HEK293 (cell line): ENCODE results near the gene STT3A.

Experiments used
- CTCF ChIA-PET: fragments of 350-600 bp; formaldehyde crosslinking; extraction: SDS; loops from one replicate; lab custom pipeline; 2021; ENCODE audit warnings: antibody characterized with exemption; lab: Yijun Ruan, JAX
- POLR2A ChIA-PET: fragments of 300-600 bp; formaldehyde crosslinking; extraction: SDS; loops from one replicate; lab custom pipeline; 2020; ENCODE audit warnings: antibody characterized with exemption, inconsistent platforms; lab: Yijun Ruan, JAX
- H3K27ac ChIP-seq: fragments of 200-500 bp; sonication (Bioruptor generic); 2 replicates; pipeline ENCODE4 v1.5.1; 2014; ENCODE audit warnings: low read depth, low read length, control low read depth, inconsistent platforms; ENCODE audit errors: extremely low read depth
- H3K36me3 ChIP-seq, 2 experiments: fragments of 200-500 bp in 1 of 2; sonication (Bioruptor generic) in 1 of 2; 1 replicate in 1 of 2; 2 replicates in 1 of 2; pipeline ENCODE4 v1.5.1; 2014 to 2017; ENCODE audit warnings: inconsistent platforms in 2 of 2, low read length in 2 of 2; ENCODE audit not compliant: control insufficient read depth in 2 of 2, insufficient read depth in 1 of 2
- H3K4me1 ChIP-seq: fragments of 200-500 bp; sonication (Bioruptor generic); 2 replicates; pipeline ENCODE4 v1.5.1; 2014; ENCODE audit warnings: mild to moderate bottlenecking, low read length, inconsistent platforms; ENCODE audit not compliant: control insufficient read depth, insufficient read depth
- H3K4me3 ChIP-seq: 2 replicates; pipeline ENCODE4 v1.5.1; 2011; ENCODE audit warnings: low read depth, mild to moderate bottlenecking, control low read depth, low read length, moderate library complexity
- H3K9me3 ChIP-seq: fragments of 200-500 bp; sonication (Bioruptor generic); 2 replicates; pipeline ENCODE4 v1.5.1; 2014; ENCODE audit warnings: low read depth, low read length, inconsistent platforms; ENCODE audit not compliant: control insufficient read depth, insufficient read depth
- GLIS2 ChIP-seq: fragments of 450-650 bp; formaldehyde crosslinking; IDR thresholded peaks from 2 replicates; pipeline ENCODE4 v1.5.1; 2016; ENCODE audit warnings: missing biosample characterization, missing genetic modification characterization
- KLF16 ChIP-seq: fragments of 450-650 bp; formaldehyde crosslinking; IDR thresholded peaks from 2 replicates; pipeline ENCODE4 v1.5.1; 2017; ENCODE audit warnings: missing biosample characterization, missing genetic modification characterization
- SALL2 ChIP-seq: fragments of 450-650 bp; formaldehyde crosslinking; IDR thresholded peaks from 2 replicates; pipeline ENCODE4 v1.5.0; 2017; ENCODE audit warnings: missing biosample characterization, mild to moderate bottlenecking, missing genetic modification characterization, borderline replicate concordance
- SETDB1 ChIP-seq: IDR thresholded peaks from one replicate; pipeline ENCODE4 v1.6.1; 2017; ENCODE audit warnings: mild to moderate bottlenecking, low read length, moderate library complexity, mixed read lengths; ENCODE audit not compliant: insufficient read length
- SP2 ChIP-seq: fragments of 450-650 bp; formaldehyde crosslinking; IDR thresholded peaks from 2 replicates; pipeline ENCODE4 v1.5.1; 2016; ENCODE audit warnings: missing biosample characterization, missing genetic modification characterization
- SP7 ChIP-seq: fragments of 450-650 bp; formaldehyde crosslinking; IDR thresholded peaks from 2 replicates; pipeline ENCODE4 v1.5.1; 2016; ENCODE audit warnings: missing biosample characterization, missing genetic modification characterization
- YY1 ChIP-seq: fragments of 450-650 bp; formaldehyde crosslinking; IDR thresholded peaks from 2 replicates; pipeline ENCODE4 v1.5.1; 2018; ENCODE audit warnings: missing biosample characterization, missing genetic modification characterization
- ZBTB7A ChIP-seq: fragments of 450-650 bp; formaldehyde crosslinking; IDR thresholded peaks from 2 replicates; pipeline ENCODE4 v1.5.1; 2016; ENCODE audit warnings: low read depth, missing biosample characterization, missing genetic modification characterization
- ZEB2 ChIP-seq: fragments of 450-650 bp; formaldehyde crosslinking; IDR thresholded peaks from 2 replicates; pipeline ENCODE4 v1.5.1; 2016; ENCODE audit warnings: missing biosample characterization, missing genetic modification characterization
- ZFHX2 ChIP-seq: fragments of 450-650 bp; formaldehyde crosslinking; conservative IDR thresholded peaks from 2 replicates; pipeline ENCODE4 v1.5.1; 2016; ENCODE audit warnings: missing biosample characterization, missing genetic modification characterization
- ZFP3 ChIP-seq: fragments of 450-650 bp; formaldehyde crosslinking; IDR thresholded peaks from 2 replicates; pipeline ENCODE4 v1.5.1; 2016; ENCODE audit warnings: low read depth, missing biosample characterization, missing genetic modification characterization
- ZNF146 ChIP-seq: fragments of 450-650 bp; formaldehyde crosslinking; IDR thresholded peaks from 2 replicates; pipeline ENCODE4 v1.5.1; 2016; ENCODE audit warnings: missing biosample characterization, missing genetic modification characterization
- ZNF202 ChIP-seq: fragments of 450-650 bp; formaldehyde crosslinking; IDR thresholded peaks from 2 replicates; pipeline ENCODE4 v1.5.1; 2016; ENCODE audit warnings: missing biosample characterization, missing genetic modification characterization, borderline replicate concordance
- ZNF280D ChIP-seq: fragments of 450-650 bp; formaldehyde crosslinking; IDR thresholded peaks from 2 replicates; pipeline ENCODE4 v1.5.1; 2016; ENCODE audit warnings: missing biosample characterization, missing genetic modification characterization
- ZNF426 ChIP-seq: fragments of 450-650 bp; formaldehyde crosslinking; IDR thresholded peaks from 2 replicates; pipeline ENCODE4 v1.5.1; 2017; ENCODE audit warnings: missing biosample characterization, missing genetic modification characterization, mild to moderate bottlenecking, inconsistent platforms, moderate library complexity
- ZNF518A ChIP-seq: fragments of 450-650 bp; formaldehyde crosslinking; conservative IDR thresholded peaks from 2 replicates; pipeline ENCODE4 v1.5.1; 2016; ENCODE audit warnings: low read depth, missing biosample characterization, missing genetic modification characterization
- ZNF521 ChIP-seq: fragments of 450-650 bp; formaldehyde crosslinking; IDR thresholded peaks from 2 replicates; pipeline ENCODE4 v1.5.1; 2017; ENCODE audit warnings: missing biosample characterization, mild to moderate bottlenecking, missing genetic modification characterization
- ZNF544 ChIP-seq: fragments of 450-650 bp; formaldehyde crosslinking; IDR thresholded peaks from 2 replicates; pipeline ENCODE4 v1.5.0; 2017; ENCODE audit warnings: missing biosample characterization, missing genetic modification characterization
- ZNF747 ChIP-seq: fragments of 450-650 bp; formaldehyde crosslinking; IDR thresholded peaks from 2 replicates; pipeline ENCODE4 v1.5.1; 2016; ENCODE audit warnings: missing biosample characterization, missing genetic modification characterization
- ZSCAN16 ChIP-seq: fragments of 450-650 bp; formaldehyde crosslinking; IDR thresholded peaks from 2 replicates; pipeline ENCODE4 v1.5.1; 2016; ENCODE audit warnings: missing biosample characterization, missing genetic modification characterization

Gene STT3A

GRCh38 chr11:125561924-125562323 is 30.7 kb upstream of the STT3A start (continued):
- no peak for TF ChIP-seq ZNF518A (tag by site-specific recombination)
- no peak for TF ChIP-seq ZNF202 (tag by site-specific recombination)
- no peak for TF ChIP-seq ZFHX2 (tag by site-specific recombination)
- TF ChIP-seq SP7 (tag by site-specific recombination), result no peak
- no peak for TF ChIP-seq ZNF146 (tag by site-specific recombination)
- TF ChIP-seq ZNF280D, result no peak
- no peak for TF ChIP-seq SP2 (tag by site-specific recombination)
- no peak for TF ChIP-seq ZSCAN16 (tag by site-specific recombination)
- no peak for TF ChIP-seq SALL2 (tag by site-specific recombination)

GRCh38 chr11:125562430-125562829 is 30.2 kb upstream of the STT3A start:
- ChIA-PET POLR2A (no interaction called here), CTCF (interaction anchor here (0.5 to 1.0 kb wide), 2 partner anchors 8 to 141 kb away, joined by 3 to 4 read pairs; no protein-coding TSS in a partner anchor)
- H3K4me3 ChIP-seq, result no peak overlapping the region
- H3K4me1 ChIP-seq, result no peaks in the 10 kb centered on the region; the same call in 1 of the 2 replicates
- TF ChIP-seq YY1 (tag by site-specific recombination), result no peak
- no peaks in the 10 kb centered on the region for H3K9me3 ChIP-seq
- no peak overlapping the region for H3K27ac ChIP-seq
- no peaks in the 10 kb centered on the region for H3K36me3 ChIP-seq

- H3K4me1 ChIP-seq, result no peaks in the 10 kb centered on the region; the same call in 1 of the 2 replicates
- ChIA-PET POLR2A (no interaction called here), CTCF (no interaction called here)
- no peaks in the 10 kb centered on the region for H3K36me3 ChIP-seq
- no peak overlapping the region for H3K4me3 ChIP-seq
- H3K27ac ChIP-seq, result no peak overlapping the region
- no peaks in the 10 kb centered on the region for H3K9me3 ChIP-seq
- TF ChIP-seq ZNF521 (tag by site-specific recombination), result no peak
- TF ChIP-seq ZEB2 (tag by site-specific recombination), result no peak
- no peak for TF ChIP-seq ZNF544 (tag by site-specific recombination)
- TF ChIP-seq SETDB1, result no peak
- TF ChIP-seq ZFP3 (tag by site-specific recombination), result no peak
- TF ChIP-seq ZNF747 (tag by site-specific recombination), result no peak
- no peak for TF ChIP-seq GLIS2 (tag by site-specific recombination)
- no peak for TF ChIP-seq ZBTB7A (tag by site-specific recombination)
- no peak for TF ChIP-seq KLF16 (tag by site-specific recombination)
- TF ChIP-seq ZNF518A (tag by site-specific recombination), result no peak
- no peak for TF ChIP-seq ZNF426 (tag by site-specific recombination)
Measured at GRCh38 chr11:125564357-125564756, 28.3 kb upstream of the STT3A start.
